HEK293 (cell line): Measurements from ENCODE around the gene DPEP1.

ENCODE experiments used
- CTCF ChIA-PET: fragments of 350-600 bp; formaldehyde crosslinking; extraction: SDS; loops from one replicate; lab custom pipeline; 2021; ENCODE audit warnings: antibody characterized with exemption; lab: Yijun Ruan, JAX
- POLR2A ChIA-PET: fragments of 300-600 bp; formaldehyde crosslinking; extraction: SDS; loops from one replicate; lab custom pipeline; 2020; ENCODE audit warnings: antibody characterized with exemption, inconsistent platforms; lab: Yijun Ruan, JAX
- H3K27ac ChIP-seq: fragments of 200-500 bp; sonication (Bioruptor generic); 2 replicates; pipeline ENCODE4 v1.5.1; 2014; ENCODE audit warnings: low read depth, low read length, control low read depth, inconsistent platforms; ENCODE audit errors: extremely low read depth
- H3K36me3 ChIP-seq, 2 experiments: fragments of 200-500 bp in 1 of 2; sonication (Bioruptor generic) in 1 of 2; 1 replicate in 1 of 2; 2 replicates in 1 of 2; pipeline ENCODE4 v1.5.1; 2014 to 2017; ENCODE audit warnings: inconsistent platforms in 2 of 2, low read length in 2 of 2; ENCODE audit not compliant: control insufficient read depth in 2 of 2, insufficient read depth in 1 of 2
- H3K4me1 ChIP-seq: fragments of 200-500 bp; sonication (Bioruptor generic); 2 replicates; pipeline ENCODE4 v1.5.1; 2014; ENCODE audit warnings: mild to moderate bottlenecking, low read length, inconsistent platforms; ENCODE audit not compliant: control insufficient read depth, insufficient read depth
- H3K4me3 ChIP-seq: 2 replicates; pipeline ENCODE4 v1.5.1; 2011; ENCODE audit warnings: low read depth, mild to moderate bottlenecking, control low read depth, low read length, moderate library complexity
- H3K9me3 ChIP-seq: fragments of 200-500 bp; sonication (Bioruptor generic); 2 replicates; pipeline ENCODE4 v1.5.1; 2014; ENCODE audit warnings: low read depth, low read length, inconsistent platforms; ENCODE audit not compliant: control insufficient read depth, insufficient read depth
- BCL6B ChIP-seq: fragments of 450-650 bp; formaldehyde crosslinking; IDR thresholded peaks from 2 replicates; pipeline ENCODE4 v1.5.1; 2017; ENCODE audit warnings: missing biosample characterization, missing genetic modification characterization
- GLI4 ChIP-seq: fragments of 450-650 bp; formaldehyde crosslinking; IDR thresholded peaks from 2 replicates; pipeline ENCODE4 v1.5.1; 2016; ENCODE audit warnings: missing biosample characterization, missing genetic modification characterization
- KLF1 ChIP-seq: fragments of 450-650 bp; formaldehyde crosslinking; IDR thresholded peaks from 2 replicates; pipeline ENCODE4 v1.5.1; 2016; ENCODE audit warnings: missing biosample characterization, missing genetic modification characterization
- MEIS1 ChIP-seq: sonication (generic); formaldehyde crosslinking; IDR thresholded peaks from 2 replicates; pipeline ENCODE4 v1.8.1; 2022; ENCODE audit warnings: missing genetic modification reagents, mild to moderate bottlenecking, borderline replicate concordance
- MZF1 ChIP-seq: fragments of 450-650 bp; formaldehyde crosslinking; IDR thresholded peaks from 2 replicates; pipeline ENCODE4 v1.5.1; 2017; ENCODE audit warnings: missing biosample characterization, missing genetic modification characterization, borderline replicate concordance
- ZEB2 ChIP-seq: fragments of 450-650 bp; formaldehyde crosslinking; IDR thresholded peaks from 2 replicates; pipeline ENCODE4 v1.5.1; 2016; ENCODE audit warnings: missing biosample characterization, missing genetic modification characterization
- ZNF157 ChIP-seq: fragments of 450-650 bp; formaldehyde crosslinking; IDR thresholded peaks from 2 replicates; pipeline ENCODE4 v1.5.1; 2016; ENCODE audit warnings: missing biosample characterization, missing genetic modification characterization
- ZNF2 ChIP-seq: fragments of 450-650 bp; formaldehyde crosslinking; IDR thresholded peaks from 2 replicates; pipeline ENCODE4 v1.5.1; 2016; ENCODE audit warnings: missing biosample characterization, missing genetic modification characterization
- ZNF248 ChIP-seq: fragments of 450-650 bp; formaldehyde crosslinking; IDR thresholded peaks from 2 replicates; pipeline ENCODE4 v1.5.1; 2017; ENCODE audit warnings: missing biosample characterization, missing genetic modification characterization
- ZNF335 ChIP-seq: fragments of 450-650 bp; formaldehyde crosslinking; conservative IDR thresholded peaks from 2 replicates; pipeline ENCODE4 v1.5.1; 2016; ENCODE audit warnings: missing biosample characterization, missing genetic modification characterization
- ZNF426 ChIP-seq: fragments of 450-650 bp; formaldehyde crosslinking; IDR thresholded peaks from 2 replicates; pipeline ENCODE4 v1.5.1; 2017; ENCODE audit warnings: missing biosample characterization, missing genetic modification characterization, mild to moderate bottlenecking, inconsistent platforms, moderate library complexity
- ZNF433 ChIP-seq: fragments of 450-650 bp; formaldehyde crosslinking; IDR thresholded peaks from 2 replicates; pipeline ENCODE4 v1.5.1; 2016; ENCODE audit warnings: missing biosample characterization, missing genetic modification characterization, low read depth
- ZNF692 ChIP-seq: fragments of 450-650 bp; formaldehyde crosslinking; IDR thresholded peaks from 2 replicates; pipeline ENCODE4 v1.5.1; 2016; ENCODE audit warnings: missing biosample characterization, missing genetic modification characterization
- ZNF707 ChIP-seq: fragments of 450-650 bp; formaldehyde crosslinking; IDR thresholded peaks from 2 replicates; pipeline ENCODE4 v1.5.1; 2016; ENCODE audit warnings: missing biosample characterization, missing genetic modification characterization
- TF ChIP-seq, protein P1 (sequence below): fragments of 450-650 bp; formaldehyde crosslinking; IDR thresholded peaks from 2 replicates; pipeline ENCODE4 v1.5.1; 2016; ENCODE audit warnings: missing biosample characterization, missing genetic modification characterization
- TF ChIP-seq, protein P2 (sequence below): fragments of 450-650 bp; formaldehyde crosslinking; IDR thresholded peaks from 2 replicates; pipeline ENCODE4 v1.5.1; 2016; ENCODE audit warnings: missing biosample characterization, missing genetic modification characterization
- TF ChIP-seq, protein P3 (sequence below): fragments of 450-650 bp; IDR thresholded peaks from 2 replicates; pipeline ENCODE4 v1.5.1; 2018; ENCODE audit warnings: missing biosample characterization, mild to moderate bottlenecking, missing genetic modification characterization

DPEP1 gene

GRCh38 chr16:89582614-89583196 lies 30.7 kb upstream of the DPEP1 start (continued):
- TF ChIP-seq BCL6B (tag by site-specific recombination), result no peak
- TF ChIP-seq ZEB2 (tag by site-specific recombination), result no peak
- no peak for TF ChIP-seq ZNF707
- no peak for TF ChIP-seq GLI4 (tag by site-specific recombination)

- ChIA-PET CTCF (interaction anchor here (0.6 to 0.9 kb wide), 3 partner anchors 9 to 77 kb away, joined by 3 read pairs; no protein-coding TSS in a partner anchor), POLR2A (no interaction called here)
- Histone ChIP-seq H3K4me1 (no peaks in the 10 kb centered on the region), H3K36me3 (no peaks in the 10 kb centered on the region), H3K9me3 (no peaks in the 10 kb centered on the region), H3K27ac (no peak overlapping the region), H3K4me3 (no peak overlapping the region)
- TF ChIP-seq, protein P1, sequence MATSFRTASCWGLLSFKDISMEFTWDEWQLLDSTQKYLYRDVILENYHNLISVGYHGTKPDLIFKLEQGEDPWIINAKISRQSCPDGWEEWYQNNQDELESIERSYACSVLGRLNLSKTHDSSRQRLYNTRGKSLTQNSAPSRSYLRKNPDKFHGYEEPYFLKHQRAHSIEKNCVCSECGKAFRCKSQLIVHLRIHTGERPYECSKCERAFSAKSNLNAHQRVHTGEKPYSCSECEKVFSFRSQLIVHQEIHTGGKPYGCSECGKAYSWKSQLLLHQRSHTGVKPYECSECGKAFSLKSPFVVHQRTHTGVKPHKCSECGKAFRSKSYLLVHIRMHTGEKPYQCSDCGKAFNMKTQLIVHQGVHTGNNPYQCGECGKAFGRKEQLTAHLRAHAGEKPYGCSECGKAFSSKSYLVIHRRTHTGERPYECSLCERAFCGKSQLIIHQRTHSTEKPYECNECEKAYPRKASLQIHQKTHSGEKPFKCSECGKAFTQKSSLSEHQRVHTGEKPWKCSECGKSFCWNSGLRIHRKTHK (tag by site-specific recombination), result no peak
- TF ChIP-seq ZNF692 (tag by site-specific recombination) (no peak), ZNF248 (no peak), MZF1 (tag by site-specific recombination) (no peak), ZNF335 (tag by site-specific recombination) (no peak), MEIS1 (no peak), ZNF433 (tag by site-specific recombination) (no peak), ZNF2 (tag by site-specific recombination) (no peak), ZNF426 (tag by site-specific recombination) (no peak), ZNF157 (tag by site-specific recombination) (no peak)
- TF ChIP-seq, protein P2, sequence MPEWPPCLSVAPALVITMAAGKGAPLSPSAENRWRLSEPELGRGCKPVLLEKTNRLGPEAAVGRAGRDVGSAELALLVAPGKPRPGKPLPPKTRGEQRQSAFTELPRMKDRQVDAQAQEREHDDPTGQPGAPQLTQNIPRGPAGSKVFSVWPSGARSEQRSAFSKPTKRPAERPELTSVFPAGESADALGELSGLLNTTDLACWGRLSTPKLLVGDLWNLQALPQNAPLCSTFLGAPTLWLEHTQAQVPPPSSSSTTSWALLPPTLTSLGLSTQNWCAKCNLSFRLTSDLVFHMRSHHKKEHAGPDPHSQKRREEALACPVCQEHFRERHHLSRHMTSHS (tag by site-specific recombination), result no peak
Observed at GRCh38 chr16:89583197-89583894, 30.1 kb upstream of the DPEP1 start.

- H3K27ac ChIP-seq, result no peak overlapping the region
- TF ChIP-seq, protein P3, sequence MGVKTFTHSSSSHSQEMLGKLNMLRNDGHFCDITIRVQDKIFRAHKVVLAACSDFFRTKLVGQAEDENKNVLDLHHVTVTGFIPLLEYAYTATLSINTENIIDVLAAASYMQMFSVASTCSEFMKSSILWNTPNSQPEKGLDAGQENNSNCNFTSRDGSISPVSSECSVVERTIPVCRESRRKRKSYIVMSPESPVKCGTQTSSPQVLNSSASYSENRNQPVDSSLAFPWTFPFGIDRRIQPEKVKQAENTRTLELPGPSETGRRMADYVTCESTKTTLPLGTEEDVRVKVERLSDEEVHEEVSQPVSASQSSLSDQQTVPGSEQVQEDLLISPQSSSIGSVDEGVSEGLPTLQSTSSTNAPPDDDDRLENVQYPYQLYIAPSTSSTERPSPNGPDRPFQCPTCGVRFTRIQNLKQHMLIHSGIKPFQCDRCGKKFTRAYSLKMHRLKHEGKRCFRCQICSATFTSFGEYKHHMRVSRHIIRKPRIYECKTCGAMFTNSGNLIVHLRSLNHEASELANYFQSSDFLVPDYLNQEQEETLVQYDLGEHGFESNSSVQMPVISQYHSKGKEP (tag by site-specific recombination), result no peak
- peak; percentile 54 for TF ChIP-seq KLF1 (tag by site-specific recombination)
- ChIA-PET POLR2A (interaction anchor here (1.1 kb wide), 1 partner anchor 16 kb away, joined by 3 read pairs; no protein-coding TSS in a partner anchor), CTCF (interaction anchor here (0.6 to 0.9 kb wide), 2 partner anchors 10 to 78 kb away, joined by 3 read pairs; no protein-coding TSS in a partner anchor)
- H3K36me3 ChIP-seq, result no peaks in the 10 kb centered on the region
- H3K9me3 ChIP-seq, result no peaks in the 10 kb centered on the region
- no peaks in the 10 kb centered on the region for H3K4me1 ChIP-seq
- no peak overlapping the region for H3K4me3 ChIP-seq
Observed at GRCh38 chr16:89583895-89584644, 29.4 kb upstream of the DPEP1 start.
